Common myeloid progenitor, CD34-positive (primary cell): ENCODE data around the gene SLC6A16.
"Not testable (repeated sequence)": the region's sequence is repeated elsewhere in the genome, so short reads cannot be mapped to it uniquely, and the experiment has no call there.

ENCODE experiments used
- CTCF ChIA-PET: fragments of 350-600 bp; sonication (Branson Sonifier 250); formaldehyde crosslinking; loops from one replicate; lab custom pipeline; 2021; ENCODE audit warnings: antibody characterized with exemption; lab: Charles Lee
- POLR2A ChIA-PET: fragments of 350-600 bp; sonication (Branson Sonifier 250); formaldehyde crosslinking; loops from one replicate; lab custom pipeline; 2021; ENCODE audit warnings: antibody characterized with exemption; lab: Charles Lee
- DNase-seq, 3 donors: peaks; one replicate each; pipeline versions ENCODE4 v3.0.0 to v3.0.0-alpha.2; 2013
- H3K27ac ChIP-seq, 2 experiments: 1 replicate in 1 of 2; 2 replicates in 1 of 2; pipeline ENCODE4 v1.7.0; 2013; ENCODE audit warnings: inconsistent platforms in 2 of 2, low read length in 2 of 2, mild to moderate bottlenecking in 2 of 2, low read depth in 1 of 2, moderate library complexity in 1 of 2; ENCODE audit not compliant: severe bottlenecking in 2 of 2, insufficient read depth in 1 of 2, poor library complexity in 1 of 2
- H3K27me3 ChIP-seq, 5 experiments: replicated peaks in 2 of 5; 1 replicate in 3 of 5; 2 replicates in 2 of 5; pipeline versions ENCODE4 v1.6.1 to v1.7.0; 2013; ENCODE audit warnings: low read length in 4 of 5, mild to moderate bottlenecking in 2 of 5, moderate library complexity in 2 of 5, inconsistent platforms in 1 of 5; ENCODE audit not compliant: insufficient read depth in 5 of 5, control insufficient read depth in 4 of 5
- H3K36me3 ChIP-seq, 4 experiments: 1 replicate in 2 of 4; 2 replicates in 2 of 4; pipeline versions ENCODE4 v1.6.1 to v1.7.0; 2013; ENCODE audit warnings: low read length in 3 of 4, control low read depth in 1 of 4, mild to moderate bottlenecking in 1 of 4; ENCODE audit not compliant: control insufficient read depth in 4 of 4, insufficient read depth in 4 of 4
- H3K4me1 ChIP-seq, 4 experiments: 1 replicate in 3 of 4; 2 replicates in 1 of 4; pipeline versions ENCODE4 v1.6.1 to v1.7.1; 2013; ENCODE audit warnings: low read length in 3 of 4, mild to moderate bottlenecking in 3 of 4, control low read depth in 1 of 4, inconsistent platforms in 1 of 4, moderate library complexity in 1 of 4; ENCODE audit not compliant: control insufficient read depth in 4 of 4, insufficient read depth in 4 of 4; ENCODE audit errors: control extremely low read depth in 1 of 4
- H3K4me3 ChIP-seq, 7 experiments: 1 replicate in 4 of 7; 2 replicates in 3 of 7; pipeline versions ENCODE4 v1.5.1 to v1.7.0; 2013; ENCODE audit warnings: mild to moderate bottlenecking in 7 of 7, low read length in 6 of 7, moderate library complexity in 6 of 7, inconsistent platforms in 2 of 7, low read depth in 2 of 7, control low read depth in 1 of 7; ENCODE audit not compliant: insufficient read depth in 4 of 7, control insufficient read depth in 1 of 7; ENCODE audit errors: extremely low read depth in 1 of 7
- H3K9me3 ChIP-seq, 5 experiments: 1 replicate in 4 of 5; 2 replicates in 1 of 5; pipeline versions ENCODE4 v1.6.1 to v1.7.1; 2013; ENCODE audit warnings: low read length in 4 of 5, mild to moderate bottlenecking in 2 of 5, inconsistent platforms in 1 of 5, low read depth in 1 of 5, moderate library complexity in 1 of 5; ENCODE audit not compliant: control insufficient read depth in 4 of 5, insufficient read depth in 2 of 5; ENCODE audit errors: control extremely low read depth in 1 of 5
- WGBS: methylation state at CpG from one replicate; pipeline ENCODE4 v1.1.5; 2013; ENCODE audit not compliant: insufficient coverage; 5-methylcytosine and 5-hydroxymethylcytosine counted together

SLC6A16 gene

GRCh38 chr19:49335784-49336481 is 10.9 kb upstream of the SLC6A16 start:
- peak in 1 of 3 donors; percentile 53 for DNase-seq
- Histone ChIP-seq H3K27ac (peak overlapping the region; percentile 69 to 88), H3K4me3 (peak overlapping the region; percentile 32 to 88 (median 78)), H3K4me1 (peaks cover 2 to 64% (median 49%) of the 10 kb centered on the region in 4 experiments), H3K9me3 (no peaks in the 10 kb centered on the region), H3K36me3 (peaks cover 2 to 33% (median 22%) of the 10 kb centered on the region in 4 experiments), H3K27me3 (no peaks in the 10 kb centered on the region)
- WGBS: 54% methylated on average over 10 of the region's 14 CpGs
- CTCF ChIA-PET: interaction anchor here (0.8 to 1.1 kb wide), 2 partner anchors 8 to 14 kb away, joined by 3 to 5 read pairs; no protein-coding TSS in a partner anchor
- POLR2A ChIA-PET: no interaction called here

GRCh38 chr19:49335071-49335783 is 10.2 kb upstream of the SLC6A16 start, which contains the start of gene CD37:
Gene CD37, plus strand, starts transcription at chr19:49335406. Its CDS starts 135 bp downstream, at chr19:49335541.
- Histone ChIP-seq H3K9me3 (no peaks in the 10 kb centered on the region), H3K4me1 (peaks cover 2 to 59% (median 47%) of the 10 kb centered on the region in 4 experiments), H3K27ac (peak within 1 kb of the TSS; percentile 69 to 88), H3K27me3 (no peaks in the 10 kb centered on the region), H3K4me3 (peak within 1 kb of the TSS; percentile 32 to 88 (median 78)), H3K36me3 (peaks cover 2 to 31% (median 20%) of the 10 kb centered on the region in 4 experiments)
- WGBS: 0% methylated on average over 8 of the region's 13 CpGs
- ChIA-PET CTCF (interaction anchor here (1.1 to 2.3 kb wide), 2 partner anchors 9 to 10 kb away, joined by 5 read pairs; partner anchors contain the start of gene SLC6A16), POLR2A (interaction anchor here (0.6 kb wide), 1 partner anchor 117 kb away, joined by 5 read pairs; the partner anchor contains the start of gene ALDH16A1)
- DNase-seq: peak; percentile 49 to 86 (median 77)

DNA sequence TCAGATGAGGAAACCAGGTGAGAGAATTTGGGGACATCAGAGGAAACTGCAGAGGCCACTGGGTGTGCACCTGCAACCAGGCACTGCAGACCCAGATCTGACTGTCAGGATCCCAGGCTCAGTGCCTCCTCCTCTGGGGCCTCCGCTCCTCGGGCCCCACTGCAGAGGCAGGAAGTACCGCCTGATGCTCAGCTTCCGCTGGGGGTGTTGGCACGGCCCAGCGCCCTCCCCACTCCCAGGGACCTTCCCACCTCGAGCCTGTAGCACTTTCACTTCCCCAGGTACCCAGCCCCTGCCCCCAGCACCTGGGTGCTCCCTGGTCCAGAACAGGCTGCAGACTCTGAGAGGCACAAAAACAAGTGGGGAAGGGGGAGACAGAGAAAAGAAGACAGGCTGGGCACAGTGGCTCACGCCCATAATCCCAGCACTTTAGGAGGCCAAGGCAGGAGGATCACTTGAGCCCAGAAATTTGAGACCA is 8.9 kb upstream of the SLC6A16 start:
- CTCF ChIA-PET: interaction anchor here (1.0 to 2.3 kb wide), 3 partner anchors 9 to 29 kb away, joined by 3 to 5 read pairs (median 4); partner anchors contain the start of gene SLC6A16
- 11% methylated on average over 5 of the region's 8 CpGs for WGBS
- DNase-seq: peak; percentile 34 to 62 (median 49)
- H3K4me1 ChIP-seq: peaks cover 2 to 53% (median 41%) of the 10 kb centered on the region in 4 experiments
- no peaks in the 10 kb centered on the region for H3K9me3 ChIP-seq
- H3K27me3 ChIP-seq: no peaks in the 10 kb centered on the region
- peak overlapping the region in 1 of 2 experiments; percentile 88 for H3K27ac ChIP-seq
- H3K4me3 ChIP-seq: peak overlapping the region in 4 of 7 experiments; percentile 48 to 88 (median 54)
- H3K36me3 ChIP-seq: peaks cover 2 to 21% (median 15%) of the 10 kb centered on the region in 4 experiments
- POLR2A ChIA-PET: no interaction called here

DNA sequence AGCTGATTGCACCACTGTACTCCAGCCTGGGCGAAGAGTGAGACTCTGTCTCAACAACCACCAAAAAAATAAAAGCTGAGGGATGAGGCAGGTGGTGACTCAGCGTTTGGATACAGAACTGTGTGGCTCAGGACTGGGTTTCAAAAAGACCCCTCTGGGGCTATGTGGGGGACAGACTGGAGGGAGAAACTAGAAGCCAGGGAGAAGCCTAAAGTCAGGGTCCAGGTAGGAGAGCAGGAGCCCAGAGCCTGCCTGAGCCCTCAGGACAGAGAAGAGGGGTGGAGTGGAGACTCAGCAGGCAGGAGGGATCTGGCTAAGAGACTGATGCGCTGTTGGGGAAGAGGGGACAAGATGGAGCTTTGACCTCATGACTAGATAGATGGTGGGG is 8.4 kb upstream of the SLC6A16 start:
- POLR2A ChIA-PET: no interaction called here
- Histone ChIP-seq H3K27me3 (no peaks in the 10 kb centered on the region), H3K36me3 (peaks cover under 1 to 18% (median 12%) of the 10 kb centered on the region in 4 experiments), H3K4me3 (peak overlapping the region in 4 of 7 experiments; percentile 48 to 88 (median 54)), H3K9me3 (no peaks in the 10 kb centered on the region), H3K27ac (peak overlapping the region in 1 of 2 experiments; percentile 88), H3K4me1 (peaks cover 2 to 53% (median 41%) of the 10 kb centered on the region in 4 experiments)
- CTCF ChIA-PET: interaction anchor here (0.5 to 2.3 kb wide), 4 partner anchors 8 to 298 kb away, joined by 3 to 5 read pairs (median 4); partner anchors contain the start of gene SLC6A16
- DNase-seq: peak in 2 of 3 donors; percentile 51 to 52
- whole genome bisulfite sequencing: 43% methylated on average over 2 of the region's 3 CpGs

- CTCF ChIA-PET: interaction anchor here (0.5 to 2.3 kb wide), 3 partner anchors 8 to 299 kb away, joined by 3 to 5 read pairs (median 3); partner anchors contain the start of gene SLC6A16
- DNase-seq, POLR2A ChIA-PET, H3K27me3 ChIP-seq, H3K9me3 ChIP-seq: not testable (repeated sequence)
- Histone ChIP-seq H3K36me3 (peaks cover 0 to 12% (median 7%) of the 10 kb centered on the region in 4 experiments), H3K4me3 (peak overlapping the region in 2 of 7 experiments; percentile 59 to 88), H3K4me1 (peaks cover 2 to 53% (median 41%) of the 10 kb centered on the region in 4 experiments), H3K27ac (peak overlapping the region in 1 of 2 experiments; percentile 88)
- WGBS: 94% methylated on average over 12 of the region's 13 CpGs
These were observed 7.9 kb upstream of the SLC6A16 start for GRCh38 chr19:49332691-49333417.

DNA sequence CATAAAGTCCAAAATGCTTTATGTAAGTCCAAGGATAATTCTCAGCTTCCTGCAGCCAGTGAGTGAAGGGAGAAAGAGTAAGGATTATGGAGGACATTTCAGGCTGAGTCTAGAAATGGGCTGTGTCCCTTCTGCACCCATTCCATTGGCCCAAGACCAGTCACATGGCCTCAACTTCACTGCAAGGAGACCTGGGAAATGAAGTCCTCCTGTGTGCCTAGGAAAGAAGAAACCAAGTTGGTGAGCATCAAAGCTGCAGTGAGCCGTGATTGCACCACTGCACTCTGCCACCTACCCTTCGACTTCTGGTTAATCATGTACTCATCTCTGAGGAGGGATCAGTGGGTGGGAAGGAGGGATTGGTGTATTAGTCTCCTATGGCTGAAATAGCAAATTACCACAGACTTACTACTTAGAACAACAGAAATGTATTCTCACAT is 6.6 kb upstream of the SLC6A16 start:
- CTCF ChIA-PET: interaction anchor here (1.0 kb wide), 1 partner anchor 138 kb away, joined by 5 read pairs; no protein-coding TSS in a partner anchor
- no peak overlapping the region for H3K4me3 ChIP-seq
- DNase-seq: peak; percentile 50 to 72 (median 67)
- H3K9me3 ChIP-seq: no peaks in the 10 kb centered on the region
- H3K27me3 ChIP-seq: no peaks in the 10 kb centered on the region
- WGBS: no CpG with 5 or more reads among the region's 2 CpGs
- POLR2A ChIA-PET: no interaction called here
- no peak overlapping the region for H3K27ac ChIP-seq
- peaks cover 0 to 2% (median under 1%) of the 10 kb centered on the region in 4 experiments for H3K36me3 ChIP-seq
- peaks cover 2 to 49% (median 38%) of the 10 kb centered on the region in 4 experiments for H3K4me1 ChIP-seq
